Endodermal cell (in vitro differentiated cells): ENCODE data around the gene TCF4. TPM values are rescaled to one million over a fixed set of nuclear protein-coding genes. Genes with fewer than 3 reads are reported as not detected.

Experiments
- DNase-seq: peaks from one replicate; pipeline ENCODE4 v3.0.0-alpha.2; 2017
- H3K27ac ChIP-seq: 2 replicates; pipeline ENCODE4 v1.5.1; 2013; ENCODE audit warnings: mild to moderate bottlenecking, low read depth, low read length, moderate library complexity
- H3K27me3 ChIP-seq: 2 replicates; pipeline ENCODE4 v1.6.1; 2013; ENCODE audit warnings: mild to moderate bottlenecking, low read length, moderate library complexity; ENCODE audit not compliant: insufficient read depth, control insufficient read depth, poor library complexity, severe bottlenecking
- H3K36me3 ChIP-seq: 2 replicates; pipeline ENCODE4 v1.7.0; 2013; ENCODE audit warnings: mild to moderate bottlenecking, low read length, moderate library complexity; ENCODE audit not compliant: control insufficient read depth, insufficient read depth
- H3K4me1 ChIP-seq: one replicate; pipeline ENCODE4 v1.7.0; 2013; ENCODE audit warnings: low read length; ENCODE audit not compliant: control insufficient read depth, insufficient read depth
- H3K4me3 ChIP-seq: 2 replicates; pipeline ENCODE4 v1.5.1; 2013; ENCODE audit warnings: mild to moderate bottlenecking, low read length, moderate library complexity
- H3K9ac ChIP-seq: 2 replicates; pipeline ENCODE4 v1.6.1; 2013; ENCODE audit warnings: mild to moderate bottlenecking, low read length, moderate library complexity; ENCODE audit not compliant: poor library complexity, severe bottlenecking; ENCODE audit errors: extremely low read depth
- H3K9me3 ChIP-seq: 2 replicates; pipeline ENCODE4 v1.6.1; 2013; ENCODE audit warnings: mild to moderate bottlenecking, low read length, moderate library complexity; ENCODE audit not compliant: control insufficient read depth
- H3K27ac Mint-ChIP-seq: 2 replicates; pipeline ENCODE4 v1.8.0; 2020; ENCODE audit warnings: mixed read lengths
- H3K27me3 Mint-ChIP-seq: 2 replicates; pipeline ENCODE4 v1.8.0; 2021; ENCODE audit warnings: mild to moderate bottlenecking, mixed read lengths; ENCODE audit not compliant: insufficient read depth
- H3K36me3 Mint-ChIP-seq: 2 replicates; pipeline ENCODE4 v1.8.0; 2020; ENCODE audit warnings: low read depth, mixed read lengths
- H3K4me1 Mint-ChIP-seq: 2 replicates; pipeline ENCODE4 v1.8.0; 2020; ENCODE audit warnings: mixed read lengths
- H3K4me3 Mint-ChIP-seq: 2 replicates; pipeline ENCODE4 v1.8.0; 2020; ENCODE audit warnings: mild to moderate bottlenecking, moderate library complexity, mixed read lengths
- H3K9me3 Mint-ChIP-seq: 2 replicates; pipeline ENCODE4 v1.8.0; 2020; ENCODE audit warnings: mild to moderate bottlenecking, mixed read lengths
- WGBS, 2 experiments: methylation state at CpG; one replicate each; pipeline versions ENCODE4 v1.1.5 to v1.1.7; 2013; ENCODE audit warnings: missing lambda C conversion rate in 2 of 2, mixed read lengths in 1 of 2; ENCODE audit not compliant: insufficient coverage in 1 of 2, insufficient read length in 1 of 2; 5-methylcytosine and 5-hydroxymethylcytosine counted together
- total RNA-seq, 2 donors: library from RNA; stranded (reverse); fragmentation: NEBNext Ultra II Directional in 1 of 2; extraction: Animal tissue kit (Norgen Biotek cat#: 25700) in 1 of 2; gene quantifications; 2 replicates in 1 of 2; 3 replicates in 1 of 2; pipeline ENCODE4 v1.2.1, GENCODE V29; 2021
- TF ChIP-seq, protein P1 (sequence below): fragments of 200-600 bp; sonication (generic); conservative IDR thresholded peaks from 2 replicates; pipeline ENCODE4 v1.5.0; 2021; ENCODE audit warnings: antibody characterized with exemption, mild to moderate bottlenecking

TCF4 gene
- total RNA-seq, 2 donors from 2014 or later = 40.4 to 58.5 TPM

DNA sequence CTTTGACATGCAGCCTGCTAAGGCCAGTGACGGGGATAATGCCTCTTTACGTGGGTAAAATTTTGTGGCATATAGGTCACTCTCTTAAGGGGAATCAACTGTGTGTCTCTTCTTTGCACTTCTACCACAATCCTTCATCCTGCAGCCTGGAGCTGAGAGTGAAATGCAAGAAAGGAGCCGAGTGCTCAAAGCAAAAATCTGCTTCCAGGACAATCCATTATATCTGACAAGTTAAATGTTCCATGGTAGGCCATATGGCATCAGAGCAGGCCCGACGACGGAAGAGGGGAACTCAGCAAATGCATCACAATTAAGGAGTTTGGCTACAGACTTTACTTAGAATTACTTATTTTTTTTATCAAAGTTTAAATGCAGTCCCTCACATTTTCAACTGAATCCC lies 171.2 kb downstream of the TCF4 start:
- TF ChIP-seq, protein P1, sequence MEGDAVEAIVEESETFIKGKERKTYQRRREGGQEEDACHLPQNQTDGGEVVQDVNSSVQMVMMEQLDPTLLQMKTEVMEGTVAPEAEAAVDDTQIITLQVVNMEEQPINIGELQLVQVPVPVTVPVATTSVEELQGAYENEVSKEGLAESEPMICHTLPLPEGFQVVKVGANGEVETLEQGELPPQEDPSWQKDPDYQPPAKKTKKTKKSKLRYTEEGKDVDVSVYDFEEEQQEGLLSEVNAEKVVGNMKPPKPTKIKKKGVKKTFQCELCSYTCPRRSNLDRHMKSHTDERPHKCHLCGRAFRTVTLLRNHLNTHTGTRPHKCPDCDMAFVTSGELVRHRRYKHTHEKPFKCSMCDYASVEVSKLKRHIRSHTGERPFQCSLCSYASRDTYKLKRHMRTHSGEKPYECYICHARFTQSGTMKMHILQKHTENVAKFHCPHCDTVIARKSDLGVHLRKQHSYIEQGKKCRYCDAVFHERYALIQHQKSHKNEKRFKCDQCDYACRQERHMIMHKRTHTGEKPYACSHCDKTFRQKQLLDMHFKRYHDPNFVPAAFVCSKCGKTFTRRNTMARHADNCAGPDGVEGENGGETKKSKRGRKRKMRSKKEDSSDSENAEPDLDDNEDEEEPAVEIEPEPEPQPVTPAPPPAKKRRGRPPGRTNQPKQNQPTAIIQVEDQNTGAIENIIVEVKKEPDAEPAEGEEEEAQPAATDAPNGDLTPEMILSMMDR = no peak
- Histone ChIP-seq H3K4me1 (peaks cover 3% of the 10 kb centered on the region), H3K9ac (no peak overlapping the region), H3K36me3 (no peaks in the 10 kb centered on the region), H3K27ac (peak overlapping the region; percentile 75), H3K27me3 (no peaks in the 10 kb centered on the region), H3K9me3 (no peaks in the 10 kb centered on the region), H3K4me3 (no peak overlapping the region)
- no peaks in the 10 kb centered on the region for H3K9me3 Mint-ChIP-seq
- no peaks in the 10 kb centered on the region for H3K27me3 Mint-ChIP-seq
- H3K36me3 Mint-ChIP-seq = no peaks in the 10 kb centered on the region
- peaks cover 31% of the 10 kb centered on the region for H3K4me1 Mint-ChIP-seq
- WGBS, 2 experiments = 54 to 80% methylated on average over 3 to 6 of the region's 6 CpGs
- H3K27ac Mint-ChIP-seq = no peak overlapping the region
- DNase-seq = no peak
- no peak overlapping the region for H3K4me3 Mint-ChIP-seq

DNA sequence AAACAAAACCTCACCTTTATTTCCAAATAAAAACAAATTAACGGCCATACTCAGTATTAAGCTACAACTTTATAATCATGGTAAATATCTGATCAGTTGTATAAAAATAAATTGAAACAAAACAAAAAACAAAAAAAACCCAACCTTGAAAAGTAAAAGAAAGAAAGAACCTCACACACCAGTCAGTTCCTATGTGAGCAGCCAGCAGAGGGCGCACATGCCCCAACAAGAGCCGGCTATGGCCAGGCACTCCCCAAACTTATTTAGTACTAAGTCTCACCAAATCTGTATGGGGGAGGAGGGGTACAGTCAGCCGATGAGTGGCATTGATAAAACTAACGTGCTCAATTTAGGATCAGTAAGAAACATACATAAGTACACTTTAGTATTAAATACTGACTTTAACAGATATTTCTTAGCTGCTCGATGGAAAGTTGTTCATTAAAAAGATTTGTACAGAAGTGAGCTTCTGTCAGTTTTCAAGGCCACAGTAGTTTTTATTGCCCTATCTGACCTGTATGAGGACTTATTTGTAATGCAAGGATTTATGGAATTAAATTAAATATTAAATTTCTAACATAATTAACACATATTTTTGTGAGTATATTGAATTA lies 172.6 kb downstream of the TCF4 start:
- Mint-ChIP-seq H3K9me3 (no peaks in the 10 kb centered on the region), H3K4me3 (no peak overlapping the region), H3K4me1 (peaks cover 22% of the 10 kb centered on the region), H3K36me3 (no peaks in the 10 kb centered on the region), H3K27ac (peak overlapping the region; percentile 64), H3K27me3 (no peaks in the 10 kb centered on the region)
- no peaks in the 10 kb centered on the region for H3K27me3 ChIP-seq
- DNase-seq = peak; percentile 92
- no peak overlapping the region for H3K9ac ChIP-seq
- H3K4me1 ChIP-seq = peaks cover 2% of the 10 kb centered on the region
- H3K9me3 ChIP-seq = no peaks in the 10 kb centered on the region
- TF ChIP-seq, protein P1 = peak; percentile 99
- WGBS, 2 experiments = 25% methylated on average over 4 of the region's 6 CpGs; no CpG with 5 or more reads in 1 of the 2 experiments
- no peak overlapping the region for H3K4me3 ChIP-seq
- H3K27ac ChIP-seq = no peak overlapping the region
- no peaks in the 10 kb centered on the region for H3K36me3 ChIP-seq

DNA sequence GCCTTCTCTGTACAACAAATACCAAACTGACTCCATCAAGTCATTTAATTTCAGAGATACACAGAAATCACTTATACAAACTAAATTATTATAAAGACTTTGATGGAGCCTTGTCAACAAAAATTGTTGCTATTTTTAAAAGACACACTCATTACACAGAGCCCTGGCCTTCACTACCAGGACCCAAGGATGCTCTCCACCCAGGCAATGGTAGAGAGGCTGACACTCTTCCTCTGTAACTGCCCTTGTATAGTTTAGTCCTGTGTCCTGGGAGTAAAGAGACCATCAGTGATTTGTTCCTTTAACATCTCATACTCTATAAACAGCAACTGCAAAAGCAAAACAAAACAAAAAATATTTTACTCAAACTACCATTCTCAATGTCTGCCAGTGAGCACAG lies 173.5 kb downstream of the TCF4 start:
- no peak overlapping the region for H3K4me3 ChIP-seq
- no peaks in the 10 kb centered on the region for H3K36me3 Mint-ChIP-seq
- H3K27ac Mint-ChIP-seq = no peak overlapping the region
- no peaks in the 10 kb centered on the region for H3K27me3 ChIP-seq
- no peak overlapping the region for H3K4me3 Mint-ChIP-seq
- no peak for DNase-seq
- H3K9me3 Mint-ChIP-seq = no peaks in the 10 kb centered on the region
- TF ChIP-seq, protein P1 = no peak
- no peaks in the 10 kb centered on the region for H3K4me1 ChIP-seq
- H3K9me3 ChIP-seq = no peaks in the 10 kb centered on the region
- H3K36me3 ChIP-seq = no peaks in the 10 kb centered on the region
- peaks cover 13% of the 10 kb centered on the region for H3K4me1 Mint-ChIP-seq
- H3K27me3 Mint-ChIP-seq = no peaks in the 10 kb centered on the region
- no peak overlapping the region for H3K9ac ChIP-seq
- H3K27ac ChIP-seq = no peak overlapping the region
